GM21423 (cell line): ENCODE data around the gene FAM221A.
"Not testable (repeated sequence)": the region's sequence is repeated elsewhere in the genome, so short reads cannot be mapped to it uniquely, and the experiment has no call there.

Experiments
- ATAC-seq: cut with Tn5 transposase; IDR thresholded peaks from one replicate; pipeline ENCODE4 v1.9.1; 2021; ENCODE audit warnings: mild to moderate bottlenecking, moderate library complexity; ENCODE audit not compliant: unreplicated experiment

Gene FAM221A

DNA sequence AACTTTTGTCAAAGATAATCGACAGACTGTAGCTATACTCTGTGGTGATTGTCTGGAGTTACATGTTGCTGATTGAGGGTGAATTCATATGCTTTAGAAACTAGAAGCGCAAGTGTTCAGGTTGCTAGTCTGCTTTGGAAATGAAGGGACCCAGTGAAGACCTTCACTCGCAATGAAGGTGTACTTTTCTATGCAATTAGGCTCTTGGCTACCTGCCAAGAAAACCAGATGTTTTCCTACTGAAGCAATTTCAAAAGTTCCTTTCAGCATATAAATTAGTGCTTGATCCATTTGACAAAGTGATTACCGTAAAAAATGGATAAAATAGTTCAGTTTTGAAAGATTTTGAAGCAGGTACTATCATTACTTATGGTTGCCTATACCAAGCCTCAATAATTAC lies 20.0 kb downstream of the FAM221A start:
- no peak for ATAC-seq

GRCh38 chr7:23709081-23709750 lies 29.2 kb downstream of the FAM221A start:
- no peak for ATAC-seq

GRCh38 chr7:23710000-23710399 lies 30.0 kb downstream of the FAM221A start, which contains the start of gene STK31:
STK31 (plus strand) TSS chr7:23710219; CDS start chr7:23710286, 67 bp downstream.
- ATAC-seq, result no peak

DNA sequence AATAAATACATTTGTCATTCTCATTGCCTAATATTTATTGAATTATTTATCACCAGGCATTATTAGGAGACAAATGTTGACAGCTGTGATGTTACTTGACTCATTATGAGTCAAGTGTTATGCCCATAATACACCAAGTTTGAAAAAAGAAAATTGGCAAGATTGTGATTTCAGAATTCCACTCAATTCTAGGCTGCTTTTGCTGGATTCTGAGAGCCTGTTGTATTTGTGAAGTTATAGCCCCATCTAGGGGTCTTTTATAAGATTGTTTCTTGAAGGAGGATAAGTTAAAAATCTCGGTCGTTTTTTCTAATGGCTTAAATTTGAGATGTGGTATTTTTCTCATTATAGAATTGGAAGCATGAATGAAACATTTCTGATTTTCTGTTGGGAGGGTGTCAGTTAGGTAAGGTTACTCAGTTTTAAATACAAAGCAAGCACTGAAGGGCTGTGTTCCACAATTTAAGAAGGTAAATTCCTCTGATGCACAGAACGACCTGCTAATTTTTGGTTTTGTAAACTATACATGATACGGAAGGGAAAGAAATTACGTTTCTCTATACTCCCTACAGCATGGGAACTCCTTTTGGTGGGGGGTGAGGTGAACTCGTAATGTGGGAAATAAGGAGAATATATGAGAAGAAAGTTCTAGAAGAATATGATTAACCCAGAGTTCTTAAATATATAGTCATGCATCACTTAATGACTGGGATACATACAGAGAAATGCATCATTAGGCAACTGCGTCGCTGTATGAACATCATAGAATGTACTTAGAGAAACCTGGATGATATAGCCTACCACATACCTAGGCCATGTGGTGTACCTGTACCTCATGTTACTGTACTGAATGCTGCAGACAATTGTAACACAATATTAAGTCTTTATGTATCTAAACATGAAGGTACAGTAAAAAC lies 32.6 kb downstream of the FAM221A start:
- no peak for ATAC-seq

DNA sequence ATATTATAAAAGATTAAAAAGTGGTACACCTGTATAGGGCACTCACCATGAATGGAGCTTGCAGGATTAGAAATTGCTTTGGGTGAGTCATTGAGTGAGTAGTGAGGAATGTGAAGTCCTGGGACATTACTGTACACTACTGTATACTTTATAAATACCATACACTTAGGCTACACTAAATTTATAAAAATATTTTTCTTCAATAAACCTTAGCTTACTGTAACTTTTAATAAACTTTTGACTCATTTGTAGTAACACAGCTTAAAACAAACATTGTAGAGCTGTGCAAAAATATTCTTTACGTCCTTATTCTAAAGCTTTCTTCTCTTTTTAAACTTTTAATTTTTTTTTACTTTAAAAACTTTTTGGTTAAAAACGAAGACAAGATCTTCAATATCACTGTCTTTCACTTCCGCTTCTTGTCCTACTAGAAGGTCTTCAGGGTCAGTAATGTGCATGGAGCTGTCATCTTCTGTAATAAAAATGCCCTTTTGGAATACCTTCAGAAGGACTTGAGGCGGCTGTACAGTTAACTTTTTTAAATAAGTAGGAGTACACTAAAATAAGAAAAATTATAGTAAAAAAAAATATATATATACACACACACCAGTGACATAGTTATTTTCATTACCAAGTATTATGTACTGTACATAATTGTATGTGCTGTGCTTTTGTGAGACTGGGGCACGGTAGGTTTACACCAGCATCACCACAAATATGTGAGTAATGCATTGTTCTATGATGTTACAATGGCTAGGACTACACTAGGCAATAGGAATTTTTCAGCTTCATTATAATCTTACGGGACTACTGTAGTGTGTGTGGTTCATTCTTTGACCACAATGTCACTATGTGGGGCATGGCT lies 33.5 kb downstream of the FAM221A start:
- no peak for ATAC-seq

GRCh38 chr7:23714150-23714464 lies 34.1 kb downstream of the FAM221A start:
- ATAC-seq, result no peak

DNA sequence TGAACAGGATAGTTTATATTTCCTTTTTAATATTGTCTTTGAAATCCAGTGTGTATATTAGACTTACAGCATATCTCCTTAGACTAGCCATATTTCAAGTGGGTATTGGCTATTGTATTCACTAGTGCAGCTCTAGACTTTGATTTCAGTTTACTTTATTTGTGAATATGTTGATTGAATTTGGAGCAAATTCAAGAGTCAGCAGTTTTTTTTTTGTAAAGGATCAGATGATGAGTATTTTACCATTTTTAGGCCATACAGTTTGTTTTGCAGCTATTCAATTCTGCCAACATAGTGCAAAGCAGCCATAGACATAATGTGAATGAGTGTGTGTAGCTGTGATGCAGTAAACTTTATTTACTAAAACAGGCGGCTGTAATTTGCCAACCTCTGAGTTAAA lies 34.6 kb downstream of the FAM221A start:
- ATAC-seq, result no peak

- ATAC-seq, result no peak
These were observed 35.1 kb downstream of the FAM221A start for GRCh38 chr7:23715099-23715498.

- ATAC-seq, result no peak
These were observed 37.8 kb downstream of the FAM221A start for GRCh38 chr7:23717788-23718187.

DNA sequence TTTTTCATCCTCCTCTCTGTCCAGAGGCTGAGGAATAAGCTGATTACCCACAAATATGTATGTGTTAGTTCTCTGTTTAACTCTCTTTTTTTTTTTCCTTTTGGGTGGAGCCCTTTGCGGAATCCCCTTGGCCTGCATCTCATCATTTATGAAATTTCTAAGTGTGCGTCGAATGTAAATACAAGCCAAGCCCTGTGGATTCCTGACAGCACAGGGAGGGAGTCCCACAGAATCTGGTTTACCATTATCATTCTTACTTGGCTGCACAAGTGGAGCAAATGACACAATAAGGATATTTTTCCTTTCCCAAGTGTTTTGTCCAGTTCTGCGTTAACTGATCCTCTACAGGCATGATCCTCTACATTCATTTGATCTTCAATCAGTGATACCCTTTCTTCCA lies 41.5 kb downstream of the FAM221A start:
- no peak for ATAC-seq

- not testable (repeated sequence) for ATAC-seq
These were observed 42.7 kb downstream of the FAM221A start for GRCh38 chr7:23722587-23723216.

DNA sequence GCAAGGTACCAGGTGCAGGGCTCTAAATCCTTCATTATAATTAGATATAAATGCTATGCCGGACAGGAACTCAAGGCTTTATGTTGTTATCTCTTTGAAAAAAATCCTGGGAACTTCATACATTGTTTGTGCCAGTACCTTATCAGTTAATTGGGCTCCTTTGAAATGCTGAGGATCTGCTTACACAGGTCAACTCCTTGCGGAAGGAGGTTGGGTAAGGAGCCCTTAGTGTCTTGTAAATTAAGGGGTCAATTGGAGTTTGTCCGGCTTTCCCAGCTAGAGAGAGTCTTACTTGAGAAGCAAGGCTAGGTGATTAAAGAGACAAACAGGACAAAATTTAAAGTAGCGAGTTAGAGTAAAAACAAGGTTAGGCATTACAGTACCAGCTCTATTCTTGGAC lies 44.1 kb downstream of the FAM221A start:
- ATAC-seq, result not testable (repeated sequence)

- ATAC-seq, result no peak
These were observed 62.1 kb downstream of the FAM221A start for GRCh38 chr7:23742051-23742450.

- no peak for ATAC-seq
These were observed 63.2 kb downstream of the FAM221A start for GRCh38 chr7:23743226-23743625.

DNA sequence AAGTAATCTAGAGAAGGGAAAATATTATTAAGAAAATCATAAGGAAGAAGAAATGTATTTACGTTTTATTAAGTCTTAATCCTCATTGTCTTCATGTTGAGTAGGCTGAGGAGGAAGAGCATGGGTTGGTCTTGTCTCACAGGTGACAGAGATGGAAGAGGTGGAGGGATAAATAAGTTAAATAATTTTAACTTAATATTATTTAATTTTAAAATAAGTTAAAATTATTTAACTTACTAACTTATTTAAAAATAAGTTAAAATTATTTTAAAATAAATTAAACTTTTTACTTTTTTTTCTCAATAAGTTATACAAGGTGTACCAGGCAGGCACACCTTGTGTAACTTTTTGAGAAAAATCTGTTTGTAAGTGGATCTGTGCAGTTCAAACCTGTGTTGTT lies 66.6 kb downstream of the FAM221A start:
- ATAC-seq, result no peak

GRCh38 chr7:23751852-23752251 lies 71.9 kb downstream of the FAM221A start:
- no peak for ATAC-seq
